Peyer's patch (tissue), 4 donors: ENCODE measurements around the gene DNAJC17.

ENCODE experiments used
- CTCF ChIP-seq, 6 experiments: fragments of 450-650 bp in 4 of 6; fragments of 200-600 bp in 2 of 6; sonication (generic) in 1 of 6; IDR thresholded peaks; one replicate each; pipeline ENCODE4 v1.5.1; 2017 to 2019; ENCODE audit warnings: antibody characterized with exemption in 6 of 6, mild to moderate bottlenecking in 3 of 6, moderate library complexity in 1 of 6
- POLR2A ChIP-seq, 2 donors: fragments of 450-650 bp; IDR thresholded peaks; one replicate each; pipeline ENCODE4 v1.5.1; 2017; ENCODE audit warnings: antibody characterized with exemption in 2 of 2, mild to moderate bottlenecking in 2 of 2, moderate library complexity in 2 of 2

GRCh38 chr15:40787344-40787841 lies 19.9 kb downstream of the DNAJC17 start:
- TF ChIP-seq POLR2A (IDR thresholded peaks at IDR 0.05) = peak in 1 of 2 donors; percentile 58
- TF ChIP-seq CTCF (IDR thresholded peaks at IDR 0.05) = no peak
